ENCODE data around the gene RNF212. TPM values are rescaled to one million over a fixed set of nuclear protein-coding genes. Genes with fewer than 3 reads are reported as not detected.

RNF212 gene
- total and polyA plus RNA-seq, 2 donors (not counting 3 experiments of a cell fraction or from before 2014, with no cell fraction given), result 2.3 to 2.8 TPM

- Histone ChIP-seq H3K27me3 (ENCODE audit: control insufficient read depth in 2 of 2, insufficient read depth in 2 of 2, low read length in 2 of 2) (no peaks in the 10 kb centered on the region), H3K9me3 (replicated peaks; ENCODE audit: control insufficient read depth, insufficient read depth, low read length) (no peaks in the 10 kb centered on the region), H4K20me1 (replicated peaks; ENCODE audit: control insufficient read depth, extremely low read depth, insufficient read depth, low read length) (no peaks in the 10 kb centered on the region), H3K4me1 (ENCODE audit: control insufficient read depth, extremely low read depth, insufficient read depth, low read length) (no peaks in the 10 kb centered on the region), H2AFZ (ENCODE audit: low read depth, low read length) (no peak overlapping the region), H3K79me2 (ENCODE audit: control insufficient read depth, insufficient read depth, low read length) (no peaks in the 10 kb centered on the region), H3K36me3 (ENCODE audit: control insufficient read depth in 2 of 2, extremely low read depth in 1 of 2, insufficient read depth in 2 of 2, low read length in 2 of 2) (peaks cover 0 to 15% of the 10 kb centered on the region in 2 experiments), H3K9ac (replicated peaks; ENCODE audit: extremely low read depth, insufficient read depth, low read length) (no peak overlapping the region), H3K4me3 (replicated peaks in 1 of 3; ENCODE audit: insufficient read depth in 1 of 3, low read depth in 1 of 3, low read length in 3 of 3) (no peak overlapping the region), H3K27ac (ENCODE audit: insufficient read depth, low read depth, low read length) (no peak overlapping the region), H3K9me1 (replicated peaks; ENCODE audit: control insufficient read depth, extremely low read depth, insufficient read depth, low read length) (no peaks in the 10 kb centered on the region), H3K4me2 (ENCODE audit: insufficient read depth, low read length) (no peak overlapping the region)
- ChIA-PET CTCF (interaction anchor here (1.4 kb wide), 1 partner anchor 11 kb away, joined by 3 read pairs; no protein-coding TSS in a partner anchor), POLR2A (interaction anchor here (0.6 kb wide), 1 partner anchor 16 kb away, joined by 3 read pairs; no protein-coding TSS in a partner anchor)
- peak; percentile 53 for FAIRE-seq
- TF ChIP-seq MYC (IDR thresholded peaks at IDR 0.05; ENCODE audit: low read depth, low read length) (no peak), JUN (IDR thresholded peaks at IDR 0.05; ENCODE audit: borderline replicate concordance, insufficient read depth, insufficient read length, low read depth) (no peak), FOS (IDR thresholded peaks at IDR 0.05; ENCODE audit: borderline replicate concordance, insufficient read depth, low read length) (no peak), GATA2 (IDR thresholded peaks at IDR 0.05; ENCODE audit: insufficient read depth, insufficient read length, low read depth, low read length) (no peak), POLR2A (IDR thresholded peaks at IDR 0.05; ENCODE audit: low read depth, low read length) (no peak), POLR2AphosphoS5 (IDR thresholded peaks at IDR 0.05; ENCODE audit: insufficient read depth, low read depth, low read length) (no peak), EZH2 (IDR thresholded peaks at IDR 0.05; ENCODE audit: borderline replicate concordance, low read depth, low read length, severe bottlenecking) (no peak)
- TF ChIP-seq, protein P1, sequence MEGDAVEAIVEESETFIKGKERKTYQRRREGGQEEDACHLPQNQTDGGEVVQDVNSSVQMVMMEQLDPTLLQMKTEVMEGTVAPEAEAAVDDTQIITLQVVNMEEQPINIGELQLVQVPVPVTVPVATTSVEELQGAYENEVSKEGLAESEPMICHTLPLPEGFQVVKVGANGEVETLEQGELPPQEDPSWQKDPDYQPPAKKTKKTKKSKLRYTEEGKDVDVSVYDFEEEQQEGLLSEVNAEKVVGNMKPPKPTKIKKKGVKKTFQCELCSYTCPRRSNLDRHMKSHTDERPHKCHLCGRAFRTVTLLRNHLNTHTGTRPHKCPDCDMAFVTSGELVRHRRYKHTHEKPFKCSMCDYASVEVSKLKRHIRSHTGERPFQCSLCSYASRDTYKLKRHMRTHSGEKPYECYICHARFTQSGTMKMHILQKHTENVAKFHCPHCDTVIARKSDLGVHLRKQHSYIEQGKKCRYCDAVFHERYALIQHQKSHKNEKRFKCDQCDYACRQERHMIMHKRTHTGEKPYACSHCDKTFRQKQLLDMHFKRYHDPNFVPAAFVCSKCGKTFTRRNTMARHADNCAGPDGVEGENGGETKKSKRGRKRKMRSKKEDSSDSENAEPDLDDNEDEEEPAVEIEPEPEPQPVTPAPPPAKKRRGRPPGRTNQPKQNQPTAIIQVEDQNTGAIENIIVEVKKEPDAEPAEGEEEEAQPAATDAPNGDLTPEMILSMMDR (IDR thresholded peaks at IDR 0.05; ENCODE audit: extremely low read depth in 1 of 2, insufficient read depth in 1 of 2, low read depth in 1 of 2, low read length in 2 of 2), result no peak
- TF ChIP-seq, protein P2, sequence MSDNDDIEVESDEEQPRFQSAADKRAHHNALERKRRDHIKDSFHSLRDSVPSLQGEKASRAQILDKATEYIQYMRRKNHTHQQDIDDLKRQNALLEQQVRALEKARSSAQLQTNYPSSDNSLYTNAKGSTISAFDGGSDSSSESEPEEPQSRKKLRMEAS (IDR thresholded peaks at IDR 0.05; ENCODE audit: insufficient read depth, insufficient read length), result no peak
- dilution Hi-C loops (cut with MboI; ENCODE audit: extremely low pct_ligation_motif_present, low sequenced_read_pairs) (no loop called here), intact Hi-C loops (cut with micrococcal nuclease) (no loop called here)
- BruUV-seq (replicated peaks), result no TSS peak
- no peak for DNase-seq (ENCODE audit: low read depth, low spot score)
Measured at GRCh38 chr4:1026115-1026514, 87.2 kb downstream of the RNF212 start.
